K562 (cell line): Measurements from ENCODE around the gene SFN. TPM values are rescaled to one million over a fixed set of nuclear protein-coding genes. Genes with fewer than 3 reads are reported as not detected.
A peak's percentile ranks its signal among the peaks of the same experiment; 100 is the strongest.

Source experiments
- EHMT2 ChIP-seq: fragments of 450-650 bp; IDR thresholded peaks from 2 replicates; pipeline ENCODE4 v1.6.1; 2018; ENCODE audit warnings: antibody characterized with exemption
- LEF1 ChIP-seq: fragments of 450-650 bp; IDR thresholded peaks from 2 replicates; pipeline ENCODE4 v1.6.1; 2016; ENCODE audit warnings: mild to moderate bottlenecking
- MYBL2 ChIP-seq, 2 experiments: fragments of 450-650 bp in 1 of 2; sonication (generic) in 1 of 2; formaldehyde crosslinking in 1 of 2; IDR thresholded peaks; 2 replicates each; pipeline versions ENCODE4 v1.6.1 to v1.8.1; 2017 to 2022; ENCODE audit warnings: borderline replicate concordance in 1 of 2, inconsistent platforms in 1 of 2, low read depth in 1 of 2, mild to moderate bottlenecking in 1 of 2, missing genetic modification reagents in 1 of 2, moderate library complexity in 1 of 2
- PCBP2 ChIP-seq: fragments of 200-400 bp; formaldehyde crosslinking; IDR thresholded peaks from 2 replicates; pipeline ENCODE4 v1.6.1; 2018; ENCODE audit warnings: low read length, low read depth, mild to moderate bottlenecking, moderate library complexity; ENCODE audit not compliant: poor library complexity, severe bottlenecking
- SAFB ChIP-seq: fragments of 200-400 bp; formaldehyde crosslinking; IDR thresholded peaks from 2 replicates; pipeline ENCODE4 v1.6.1; 2017; ENCODE audit warnings: low read depth, low read length, borderline replicate concordance
- SP2 ChIP-seq: IDR thresholded peaks from 2 replicates; pipeline ENCODE4 v1.6.1; 2011; ENCODE audit warnings: mild to moderate bottlenecking, low read depth, low read length, moderate library complexity; ENCODE audit not compliant: poor library complexity, severe bottlenecking; ENCODE audit errors: extremely low read depth
- TCFL5 ChIP-seq: fragments of 250-450 bp; sonication (Bioruptor Pico); conservative IDR thresholded peaks from 2 replicates; pipeline ENCODE4 v1.6.1; 2021; ENCODE audit warnings: mild to moderate bottlenecking, moderate library complexity, matching md5 sums
- ZNF121 ChIP-seq: sonication (generic); formaldehyde crosslinking; conservative IDR thresholded peaks from 2 replicates; pipeline ENCODE4 v1.8.0; 2022; ENCODE audit warnings: missing genetic modification reagents
- ZNF354B ChIP-seq: fragments of 250-450 bp; sonication (Bioruptor Pico); IDR thresholded peaks from 2 replicates; pipeline ENCODE4 v1.4.0; 2020
- ZNF436 ChIP-seq: fragments of 250-450, 450-650 bp; sonication (Bioruptor Pico); formaldehyde crosslinking; IDR thresholded peaks from 2 replicates; pipeline ENCODE4 v1.7.0; 2020; ENCODE audit warnings: mild to moderate bottlenecking
- ZNF561 ChIP-seq: fragments of 450-650 bp; formaldehyde crosslinking; conservative IDR thresholded peaks from 2 replicates; pipeline ENCODE4 v1.4.0; 2020; ENCODE audit warnings: mild to moderate bottlenecking, moderate library complexity
- ZNF830 ChIP-seq: fragments of 250-450 bp; sonication (Bioruptor Pico); IDR thresholded peaks from 2 replicates; pipeline ENCODE4 v1.5.0; 2021; ENCODE audit warnings: mild to moderate bottlenecking
- polyA plus RNA-seq, 8 experiments: library from polyadenylated mRNA; depleted of rRNA in 4 of 8; stranded (reverse) in 5 of 8; unstranded in 3 of 8; fragments of >200 nt; fragmentation: Nextera tagmentation in 2 of 8; fragmentation: Illumina TruSeq in 1 of 8; extraction: Ambion mirVana in 2 of 8; extraction: Trizol in 1 of 8; gene quantifications; 2 replicates each; pipeline versions ENCODE4 v1.2.1 to v1.2.3, GENCODE V29; 2011 to 2014; ENCODE audit warnings: inconsistent platforms in 1 of 8, missing spikeins in 1 of 8
- total RNA-seq, 7 experiments: library from RNA; depleted of rRNA in 6 of 7; stranded (reverse); fragments of >200 nt in 6 of 7; fragmentation: Illumina TruSeq in 2 of 7; extraction: Trizol in 2 of 7; gene quantifications; 2 replicates each; pipeline versions ENCODE4 v1.2.1 to v1.2.3, GENCODE V29; 2011 to 2021; ENCODE audit warnings: low replicate concordance in 1 of 7
- TF ChIP-seq, protein P1 (sequence below): fragments of 200-600 bp; sonication (generic); IDR thresholded peaks from one replicate; pipeline ENCODE4 v1.6.1; 2012; ENCODE audit warnings: mild to moderate bottlenecking, low read depth, low read length, inconsistent platforms
- TF ChIP-seq, protein P2 (sequence below), 2 experiments: fragments of 450-650 bp in 1 of 2; sonication (generic) in 1 of 2; formaldehyde crosslinking; conservative IDR thresholded peaks; 2 replicates each; pipeline versions ENCODE4 v1.4.0 to v1.8.1; 2020 to 2022; ENCODE audit warnings: mild to moderate bottlenecking in 1 of 2, missing genetic modification reagents in 1 of 2

Gene SFN
- total and polyA plus RNA-seq, 9 of the 15 experiments (the other 6 are each of a cell fraction or from before 2014, with no cell fraction given) = 0.10 to 3.8 (median 2.0) TPM

DNA sequence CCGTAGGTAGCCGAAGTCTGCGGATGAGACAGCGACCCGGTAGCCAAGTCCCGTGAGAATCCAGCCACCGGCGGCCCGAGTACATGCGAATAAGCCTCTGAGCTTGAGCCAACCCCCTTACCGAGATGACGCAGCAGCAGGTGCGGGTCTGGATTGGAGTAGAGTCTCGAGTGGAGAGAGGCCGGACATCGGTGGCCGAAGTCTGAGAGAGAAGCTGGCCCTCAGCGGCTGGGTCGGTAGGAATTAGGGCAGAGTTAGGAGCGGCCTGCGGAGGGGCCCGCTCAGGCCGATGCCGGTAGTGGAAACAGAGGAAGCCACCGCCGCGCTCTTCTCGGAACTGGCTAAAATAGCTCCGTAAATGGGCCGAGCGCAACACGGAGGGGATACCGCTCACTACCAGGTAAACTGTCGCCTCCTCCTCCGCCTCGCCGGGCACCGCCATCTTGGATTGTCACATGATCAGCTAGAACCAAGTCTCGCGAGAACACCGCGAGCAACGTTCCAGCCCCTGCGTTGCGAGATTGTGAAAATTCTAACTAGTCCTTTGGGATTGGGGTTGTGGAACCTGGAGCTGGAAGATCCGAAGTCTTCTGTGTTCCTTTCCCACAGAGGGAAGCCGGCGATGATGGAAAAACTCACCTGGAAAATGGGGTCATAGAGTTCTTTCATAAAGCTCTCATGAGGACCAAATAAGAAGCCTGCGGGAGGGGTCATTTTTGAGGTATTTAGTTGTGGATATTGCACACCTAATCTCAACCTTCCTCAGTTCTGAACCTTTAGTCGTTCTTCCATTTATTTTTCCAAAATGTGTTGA is 37.3 kb downstream of the SFN start, which contains the start of gene GPATCH3 (continued):
- TF ChIP-seq, protein P1, sequence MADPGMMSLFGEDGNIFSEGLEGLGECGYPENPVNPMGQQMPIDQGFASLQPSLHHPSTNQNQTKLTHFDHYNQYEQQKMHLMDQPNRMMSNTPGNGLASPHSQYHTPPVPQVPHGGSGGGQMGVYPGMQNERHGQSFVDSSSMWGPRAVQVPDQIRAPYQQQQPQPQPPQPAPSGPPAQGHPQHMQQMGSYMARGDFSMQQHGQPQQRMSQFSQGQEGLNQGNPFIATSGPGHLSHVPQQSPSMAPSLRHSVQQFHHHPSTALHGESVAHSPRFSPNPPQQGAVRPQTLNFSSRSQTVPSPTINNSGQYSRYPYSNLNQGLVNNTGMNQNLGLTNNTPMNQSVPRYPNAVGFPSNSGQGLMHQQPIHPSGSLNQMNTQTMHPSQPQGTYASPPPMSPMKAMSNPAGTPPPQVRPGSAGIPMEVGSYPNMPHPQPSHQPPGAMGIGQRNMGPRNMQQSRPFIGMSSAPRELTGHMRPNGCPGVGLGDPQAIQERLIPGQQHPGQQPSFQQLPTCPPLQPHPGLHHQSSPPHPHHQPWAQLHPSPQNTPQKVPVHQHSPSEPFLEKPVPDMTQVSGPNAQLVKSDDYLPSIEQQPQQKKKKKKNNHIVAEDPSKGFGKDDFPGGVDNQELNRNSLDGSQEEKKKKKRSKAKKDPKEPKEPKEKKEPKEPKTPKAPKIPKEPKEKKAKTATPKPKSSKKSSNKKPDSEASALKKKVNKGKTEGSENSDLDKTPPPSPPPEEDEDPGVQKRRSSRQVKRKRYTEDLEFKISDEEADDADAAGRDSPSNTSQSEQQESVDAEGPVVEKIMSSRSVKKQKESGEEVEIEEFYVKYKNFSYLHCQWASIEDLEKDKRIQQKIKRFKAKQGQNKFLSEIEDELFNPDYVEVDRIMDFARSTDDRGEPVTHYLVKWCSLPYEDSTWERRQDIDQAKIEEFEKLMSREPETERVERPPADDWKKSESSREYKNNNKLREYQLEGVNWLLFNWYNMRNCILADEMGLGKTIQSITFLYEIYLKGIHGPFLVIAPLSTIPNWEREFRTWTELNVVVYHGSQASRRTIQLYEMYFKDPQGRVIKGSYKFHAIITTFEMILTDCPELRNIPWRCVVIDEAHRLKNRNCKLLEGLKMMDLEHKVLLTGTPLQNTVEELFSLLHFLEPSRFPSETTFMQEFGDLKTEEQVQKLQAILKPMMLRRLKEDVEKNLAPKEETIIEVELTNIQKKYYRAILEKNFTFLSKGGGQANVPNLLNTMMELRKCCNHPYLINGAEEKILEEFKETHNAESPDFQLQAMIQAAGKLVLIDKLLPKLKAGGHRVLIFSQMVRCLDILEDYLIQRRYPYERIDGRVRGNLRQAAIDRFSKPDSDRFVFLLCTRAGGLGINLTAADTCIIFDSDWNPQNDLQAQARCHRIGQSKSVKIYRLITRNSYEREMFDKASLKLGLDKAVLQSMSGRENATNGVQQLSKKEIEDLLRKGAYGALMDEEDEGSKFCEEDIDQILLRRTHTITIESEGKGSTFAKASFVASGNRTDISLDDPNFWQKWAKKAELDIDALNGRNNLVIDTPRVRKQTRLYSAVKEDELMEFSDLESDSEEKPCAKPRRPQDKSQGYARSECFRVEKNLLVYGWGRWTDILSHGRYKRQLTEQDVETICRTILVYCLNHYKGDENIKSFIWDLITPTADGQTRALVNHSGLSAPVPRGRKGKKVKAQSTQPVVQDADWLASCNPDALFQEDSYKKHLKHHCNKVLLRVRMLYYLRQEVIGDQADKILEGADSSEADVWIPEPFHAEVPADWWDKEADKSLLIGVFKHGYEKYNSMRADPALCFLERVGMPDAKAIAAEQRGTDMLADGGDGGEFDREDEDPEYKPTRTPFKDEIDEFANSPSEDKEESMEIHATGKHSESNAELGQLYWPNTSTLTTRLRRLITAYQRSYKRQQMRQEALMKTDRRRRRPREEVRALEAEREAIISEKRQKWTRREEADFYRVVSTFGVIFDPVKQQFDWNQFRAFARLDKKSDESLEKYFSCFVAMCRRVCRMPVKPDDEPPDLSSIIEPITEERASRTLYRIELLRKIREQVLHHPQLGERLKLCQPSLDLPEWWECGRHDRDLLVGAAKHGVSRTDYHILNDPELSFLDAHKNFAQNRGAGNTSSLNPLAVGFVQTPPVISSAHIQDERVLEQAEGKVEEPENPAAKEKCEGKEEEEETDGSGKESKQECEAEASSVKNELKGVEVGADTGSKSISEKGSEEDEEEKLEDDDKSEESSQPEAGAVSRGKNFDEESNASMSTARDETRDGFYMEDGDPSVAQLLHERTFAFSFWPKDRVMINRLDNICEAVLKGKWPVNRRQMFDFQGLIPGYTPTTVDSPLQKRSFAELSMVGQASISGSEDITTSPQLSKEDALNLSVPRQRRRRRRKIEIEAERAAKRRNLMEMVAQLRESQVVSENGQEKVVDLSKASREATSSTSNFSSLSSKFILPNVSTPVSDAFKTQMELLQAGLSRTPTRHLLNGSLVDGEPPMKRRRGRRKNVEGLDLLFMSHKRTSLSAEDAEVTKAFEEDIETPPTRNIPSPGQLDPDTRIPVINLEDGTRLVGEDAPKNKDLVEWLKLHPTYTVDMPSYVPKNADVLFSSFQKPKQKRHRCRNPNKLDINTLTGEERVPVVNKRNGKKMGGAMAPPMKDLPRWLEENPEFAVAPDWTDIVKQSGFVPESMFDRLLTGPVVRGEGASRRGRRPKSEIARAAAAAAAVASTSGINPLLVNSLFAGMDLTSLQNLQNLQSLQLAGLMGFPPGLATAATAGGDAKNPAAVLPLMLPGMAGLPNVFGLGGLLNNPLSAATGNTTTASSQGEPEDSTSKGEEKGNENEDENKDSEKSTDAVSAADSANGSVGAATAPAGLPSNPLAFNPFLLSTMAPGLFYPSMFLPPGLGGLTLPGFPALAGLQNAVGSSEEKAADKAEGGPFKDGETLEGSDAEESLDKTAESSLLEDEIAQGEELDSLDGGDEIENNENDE = no peak
- TF ChIP-seq ZNF436 (CRISPR knock-in tag) = peak; percentile 45; the same call in 1 of the 2 replicates
- no peak for TF ChIP-seq ZNF561 (CRISPR knock-in tag)
- no peak; the same call in 1 of the 2 replicates for TF ChIP-seq TCFL5
- TF ChIP-seq LEF1 = no peak
- TF ChIP-seq SP2 = peak; percentile 21
- no peak for TF ChIP-seq EHMT2
- no peak for TF ChIP-seq ZNF354B (CRISPR knock-in tag)
- no peak for TF ChIP-seq ZNF121 (CRISPR knock-in tag)
- TF ChIP-seq, protein P2, sequence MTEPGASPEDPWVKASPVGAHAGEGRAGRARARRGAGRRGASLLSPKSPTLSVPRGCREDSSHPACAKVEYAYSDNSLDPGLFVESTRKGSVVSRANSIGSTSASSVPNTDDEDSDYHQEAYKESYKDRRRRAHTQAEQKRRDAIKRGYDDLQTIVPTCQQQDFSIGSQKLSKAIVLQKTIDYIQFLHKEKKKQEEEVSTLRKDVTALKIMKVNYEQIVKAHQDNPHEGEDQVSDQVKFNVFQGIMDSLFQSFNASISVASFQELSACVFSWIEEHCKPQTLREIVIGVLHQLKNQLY (CRISPR knock-in tag; conservative IDR thresholded peaks at IDR 0.05) = peak in 1 of 2 experiments; percentile 75; a peak in 1 of 4 replicates
- TF ChIP-seq PCBP2 = no peak
- TF ChIP-seq SAFB = no peak
- no peak for TF ChIP-seq ZNF830 (CRISPR knock-in tag)
- no peak for TF ChIP-seq MYBL2 (IDR thresholded peaks at IDR 0.05; ENCODE audit: low read depth)
- no peak for TF ChIP-seq MYBL2 (CRISPR knock-in tag; IDR thresholded peaks at IDR 0.05; ENCODE audit: borderline replicate concordance)
